ENCODE measurements around the gene KLHL29.

DNA sequence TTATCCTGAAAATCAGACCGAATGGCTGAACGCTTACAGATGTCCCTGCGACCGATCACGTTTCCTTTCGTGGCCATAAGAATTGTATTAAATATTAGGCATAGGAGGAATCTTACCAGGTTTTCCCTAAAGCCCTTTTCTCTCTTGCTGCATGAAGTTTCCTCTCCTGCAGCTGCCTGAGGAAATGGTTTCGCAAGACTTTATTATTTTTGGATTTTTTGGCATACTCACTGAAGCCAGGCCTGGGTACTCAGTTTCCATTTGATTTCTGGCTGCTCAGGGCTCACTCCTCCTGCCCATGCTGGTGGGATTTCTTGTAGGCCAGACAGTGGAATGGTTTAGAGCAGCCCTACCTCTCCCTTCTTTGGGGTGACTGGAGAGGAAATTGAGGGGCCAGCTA is 114.0 kb downstream of the KLHL29 start:
- TF ChIP-seq, protein P1, sequence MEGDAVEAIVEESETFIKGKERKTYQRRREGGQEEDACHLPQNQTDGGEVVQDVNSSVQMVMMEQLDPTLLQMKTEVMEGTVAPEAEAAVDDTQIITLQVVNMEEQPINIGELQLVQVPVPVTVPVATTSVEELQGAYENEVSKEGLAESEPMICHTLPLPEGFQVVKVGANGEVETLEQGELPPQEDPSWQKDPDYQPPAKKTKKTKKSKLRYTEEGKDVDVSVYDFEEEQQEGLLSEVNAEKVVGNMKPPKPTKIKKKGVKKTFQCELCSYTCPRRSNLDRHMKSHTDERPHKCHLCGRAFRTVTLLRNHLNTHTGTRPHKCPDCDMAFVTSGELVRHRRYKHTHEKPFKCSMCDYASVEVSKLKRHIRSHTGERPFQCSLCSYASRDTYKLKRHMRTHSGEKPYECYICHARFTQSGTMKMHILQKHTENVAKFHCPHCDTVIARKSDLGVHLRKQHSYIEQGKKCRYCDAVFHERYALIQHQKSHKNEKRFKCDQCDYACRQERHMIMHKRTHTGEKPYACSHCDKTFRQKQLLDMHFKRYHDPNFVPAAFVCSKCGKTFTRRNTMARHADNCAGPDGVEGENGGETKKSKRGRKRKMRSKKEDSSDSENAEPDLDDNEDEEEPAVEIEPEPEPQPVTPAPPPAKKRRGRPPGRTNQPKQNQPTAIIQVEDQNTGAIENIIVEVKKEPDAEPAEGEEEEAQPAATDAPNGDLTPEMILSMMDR (IDR thresholded peaks at IDR 0.05 in 2 of 3, conservative IDR thresholded peaks at IDR 0.05 in 1 of 3; ENCODE audit: borderline replicate concordance in 1 of 3, insufficient read depth in 1 of 3, low read depth in 2 of 3, low read length in 2 of 3): no peak
- TF ChIP-seq EZH2phosphoT487 (IDR thresholded peaks at IDR 0.05; ENCODE audit: borderline replicate concordance) (no peak), SP1 (IDR thresholded peaks at IDR 0.05; ENCODE audit: low read depth) (no peak), ZNF274 (IDR thresholded peaks at IDR 0.05; ENCODE audit: low read depth, low read length) (no peak), YY1 (IDR thresholded peaks at IDR 0.05; ENCODE audit: extremely low read depth, insufficient replicate concordance, low read depth, low read length) (no peak), POLR2A (IDR thresholded peaks at IDR 0.05; ENCODE audit: borderline replicate concordance, extremely low read depth, insufficient read depth, insufficient read length) (no peak), POLR2AphosphoS5 (IDR thresholded peaks at IDR 0.05; ENCODE audit: low read depth, low read length) (no peak), EZH2 (IDR thresholded peaks at IDR 0.05) (no peak)
- TF ChIP-seq, protein P2, sequence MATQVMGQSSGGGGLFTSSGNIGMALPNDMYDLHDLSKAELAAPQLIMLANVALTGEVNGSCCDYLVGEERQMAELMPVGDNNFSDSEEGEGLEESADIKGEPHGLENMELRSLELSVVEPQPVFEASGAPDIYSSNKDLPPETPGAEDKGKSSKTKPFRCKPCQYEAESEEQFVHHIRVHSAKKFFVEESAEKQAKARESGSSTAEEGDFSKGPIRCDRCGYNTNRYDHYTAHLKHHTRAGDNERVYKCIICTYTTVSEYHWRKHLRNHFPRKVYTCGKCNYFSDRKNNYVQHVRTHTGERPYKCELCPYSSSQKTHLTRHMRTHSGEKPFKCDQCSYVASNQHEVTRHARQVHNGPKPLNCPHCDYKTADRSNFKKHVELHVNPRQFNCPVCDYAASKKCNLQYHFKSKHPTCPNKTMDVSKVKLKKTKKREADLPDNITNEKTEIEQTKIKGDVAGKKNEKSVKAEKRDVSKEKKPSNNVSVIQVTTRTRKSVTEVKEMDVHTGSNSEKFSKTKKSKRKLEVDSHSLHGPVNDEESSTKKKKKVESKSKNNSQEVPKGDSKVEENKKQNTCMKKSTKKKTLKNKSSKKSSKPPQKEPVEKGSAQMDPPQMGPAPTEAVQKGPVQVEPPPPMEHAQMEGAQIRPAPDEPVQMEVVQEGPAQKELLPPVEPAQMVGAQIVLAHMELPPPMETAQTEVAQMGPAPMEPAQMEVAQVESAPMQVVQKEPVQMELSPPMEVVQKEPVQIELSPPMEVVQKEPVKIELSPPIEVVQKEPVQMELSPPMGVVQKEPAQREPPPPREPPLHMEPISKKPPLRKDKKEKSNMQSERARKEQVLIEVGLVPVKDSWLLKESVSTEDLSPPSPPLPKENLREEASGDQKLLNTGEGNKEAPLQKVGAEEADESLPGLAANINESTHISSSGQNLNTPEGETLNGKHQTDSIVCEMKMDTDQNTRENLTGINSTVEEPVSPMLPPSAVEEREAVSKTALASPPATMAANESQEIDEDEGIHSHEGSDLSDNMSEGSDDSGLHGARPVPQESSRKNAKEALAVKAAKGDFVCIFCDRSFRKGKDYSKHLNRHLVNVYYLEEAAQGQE (IDR thresholded peaks at IDR 0.05; ENCODE audit: low read depth): no peak
- TF ChIP-seq, protein P3, sequence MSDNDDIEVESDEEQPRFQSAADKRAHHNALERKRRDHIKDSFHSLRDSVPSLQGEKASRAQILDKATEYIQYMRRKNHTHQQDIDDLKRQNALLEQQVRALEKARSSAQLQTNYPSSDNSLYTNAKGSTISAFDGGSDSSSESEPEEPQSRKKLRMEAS (IDR thresholded peaks at IDR 0.05): no peak
- TF ChIP-seq, protein P4, sequence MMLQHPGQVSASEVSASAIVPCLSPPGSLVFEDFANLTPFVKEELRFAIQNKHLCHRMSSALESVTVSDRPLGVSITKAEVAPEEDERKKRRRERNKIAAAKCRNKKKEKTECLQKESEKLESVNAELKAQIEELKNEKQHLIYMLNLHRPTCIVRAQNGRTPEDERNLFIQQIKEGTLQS (IDR thresholded peaks at IDR 0.05): no peak
